Gastrocnemius medialis (tissue), 4 donors: ENCODE results near the gene WDR37. TPM values are rescaled to one million over a fixed set of nuclear protein-coding genes. Genes with fewer than 3 reads are reported as not detected.

Source experiments
- ATAC-seq, 2 donors: fragments of 150-250 bp; one replicate each; pipeline ENCODE4 v1.9.1; 2016
- DNase-seq, 2 donors: peaks; one replicate each; pipeline ENCODE4 v3.0.0-alpha.2; 2019
- H3K27ac ChIP-seq, 4 donors: fragments of 200-600 bp; sonication (generic); 1 replicate in 1 of 4; 2 replicates in 3 of 4; pipeline ENCODE4 v1.5.1; 2016 to 2018; ENCODE audit warnings: mild to moderate bottlenecking in 2 of 4, moderate library complexity in 1 of 4
- H3K27me3 ChIP-seq, 3 donors: fragments of 200-600 bp; sonication (generic) in 2 of 3; 1 replicate in 1 of 3; 2 replicates in 2 of 3; pipeline versions ENCODE4 v1.5.1 to v1.6.0; 2016 to 2019; ENCODE audit warnings: mild to moderate bottlenecking in 1 of 3, moderate library complexity in 1 of 3
- H3K36me3 ChIP-seq, 2 donors: fragments of 200-600 bp; sonication (generic) in 1 of 2; one replicate each; pipeline ENCODE4 v1.5.1; 2017 to 2018
- H3K4me1 ChIP-seq, 2 donors: fragments of 200-600 bp; sonication (generic) in 1 of 2; one replicate each; pipeline ENCODE4 v1.5.1; 2016 to 2017; ENCODE audit warnings: mild to moderate bottlenecking in 2 of 2
- H3K4me3 ChIP-seq, 4 donors: fragments of 200-600 bp; sonication (generic) in 3 of 4; 1 replicate in 1 of 4; 2 replicates in 3 of 4; pipeline ENCODE4 v1.5.1; 2016 to 2019; ENCODE audit warnings: mild to moderate bottlenecking in 2 of 4
- H3K9me3 ChIP-seq, 3 donors: fragments of 200-600 bp; sonication (generic) in 2 of 3; 1 replicate in 1 of 3; 2 replicates in 2 of 3; pipeline ENCODE4 v1.5.1; 2016 to 2019
- POLR2A ChIP-seq, 2 donors: fragments of 450-650 bp; IDR thresholded peaks; one replicate each; pipeline ENCODE4 v1.6.1; 2017; ENCODE audit warnings: antibody characterized with exemption in 2 of 2, mild to moderate bottlenecking in 2 of 2, moderate library complexity in 2 of 2
- in situ Hi-C, 4 donors: fragments of 200-750 bp; cut with MboI; loops; one replicate each; pipeline versions ENCODE4 v1.15.0 to v1.8.0; 2017; ENCODE audit warnings: low sequenced_read_pairs in 4 of 4
- intact Hi-C: fragments of 100-400 bp; cut with DNase I; formaldehyde crosslinking; loops from one replicate; pipeline ENCODE4 v1.15.1; 2023; ENCODE audit warnings: low total_unique reads
- total RNA-seq, 4 donors: library from RNA; depleted of rRNA; stranded (reverse); fragments of >200 nt; gene quantifications; one replicate each; pipeline versions ENCODE4 v1.1.0 to v1.2.3, GENCODE V29; 2016
- TF ChIP-seq, protein P1 (sequence below), 5 experiments: fragments of 450-650 bp in 3 of 5; fragments of 200-600 bp in 2 of 5; sonication (generic) in 2 of 5; IDR thresholded peaks in 4 of 5; conservative IDR thresholded peaks in 1 of 5; 1 replicate in 4 of 5; 2 replicates in 1 of 5; pipeline ENCODE4 v1.5.1; 2016 to 2019; ENCODE audit warnings: antibody characterized with exemption in 5 of 5, mild to moderate bottlenecking in 3 of 5, moderate library complexity in 3 of 5

WDR37 gene
- total RNA-seq, 4 donors from 2014 or later, result 18.4 to 26.2 (median 23.2) TPM

DNA sequence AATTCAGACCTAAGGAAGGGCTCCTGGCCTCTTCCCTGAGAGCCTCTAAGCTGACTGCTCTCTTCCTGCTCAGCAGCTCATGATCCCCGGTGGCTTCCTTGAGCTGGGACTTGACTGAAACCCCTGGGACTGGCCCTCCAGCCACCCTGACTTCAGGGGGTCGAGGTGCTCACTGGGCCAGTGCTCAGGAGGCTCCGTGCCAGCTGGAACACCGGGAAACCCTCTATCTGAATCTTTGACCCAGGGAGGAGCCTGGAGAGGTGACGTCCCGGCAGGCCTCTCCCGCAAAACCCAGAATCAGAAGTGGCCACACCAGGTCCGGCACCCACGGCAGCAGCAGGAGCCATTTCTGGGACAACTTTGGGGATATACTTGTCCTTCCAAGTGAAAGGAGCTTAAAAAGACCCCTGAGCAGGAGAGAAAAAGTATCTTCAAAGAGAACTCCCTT lies 110.7 kb downstream of the WDR37 start:
- H3K9me3 ChIP-seq, result no peaks in the 10 kb centered on the region
- no peaks in the 10 kb centered on the region for H3K4me1 ChIP-seq
- no peak overlapping the region for H3K4me3 ChIP-seq
- ATAC-seq (no peak), DNase-seq (no peak)
- TF ChIP-seq POLR2A (IDR thresholded peaks at IDR 0.05), result no peak
- TF ChIP-seq, protein P1, sequence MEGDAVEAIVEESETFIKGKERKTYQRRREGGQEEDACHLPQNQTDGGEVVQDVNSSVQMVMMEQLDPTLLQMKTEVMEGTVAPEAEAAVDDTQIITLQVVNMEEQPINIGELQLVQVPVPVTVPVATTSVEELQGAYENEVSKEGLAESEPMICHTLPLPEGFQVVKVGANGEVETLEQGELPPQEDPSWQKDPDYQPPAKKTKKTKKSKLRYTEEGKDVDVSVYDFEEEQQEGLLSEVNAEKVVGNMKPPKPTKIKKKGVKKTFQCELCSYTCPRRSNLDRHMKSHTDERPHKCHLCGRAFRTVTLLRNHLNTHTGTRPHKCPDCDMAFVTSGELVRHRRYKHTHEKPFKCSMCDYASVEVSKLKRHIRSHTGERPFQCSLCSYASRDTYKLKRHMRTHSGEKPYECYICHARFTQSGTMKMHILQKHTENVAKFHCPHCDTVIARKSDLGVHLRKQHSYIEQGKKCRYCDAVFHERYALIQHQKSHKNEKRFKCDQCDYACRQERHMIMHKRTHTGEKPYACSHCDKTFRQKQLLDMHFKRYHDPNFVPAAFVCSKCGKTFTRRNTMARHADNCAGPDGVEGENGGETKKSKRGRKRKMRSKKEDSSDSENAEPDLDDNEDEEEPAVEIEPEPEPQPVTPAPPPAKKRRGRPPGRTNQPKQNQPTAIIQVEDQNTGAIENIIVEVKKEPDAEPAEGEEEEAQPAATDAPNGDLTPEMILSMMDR (IDR thresholded peaks at IDR 0.05 in 4 of 5, conservative IDR thresholded peaks at IDR 0.05 in 1 of 5), result no peak
- intact Hi-C loops (no loop called here), in situ Hi-C loops (no loop called here)
- no peak overlapping the region for H3K27ac ChIP-seq
- H3K27me3 ChIP-seq, result peaks cover 0 to 6% (median 5%) of the 10 kb centered on the region in 3 donors
- no peaks in the 10 kb centered on the region for H3K36me3 ChIP-seq

DNA sequence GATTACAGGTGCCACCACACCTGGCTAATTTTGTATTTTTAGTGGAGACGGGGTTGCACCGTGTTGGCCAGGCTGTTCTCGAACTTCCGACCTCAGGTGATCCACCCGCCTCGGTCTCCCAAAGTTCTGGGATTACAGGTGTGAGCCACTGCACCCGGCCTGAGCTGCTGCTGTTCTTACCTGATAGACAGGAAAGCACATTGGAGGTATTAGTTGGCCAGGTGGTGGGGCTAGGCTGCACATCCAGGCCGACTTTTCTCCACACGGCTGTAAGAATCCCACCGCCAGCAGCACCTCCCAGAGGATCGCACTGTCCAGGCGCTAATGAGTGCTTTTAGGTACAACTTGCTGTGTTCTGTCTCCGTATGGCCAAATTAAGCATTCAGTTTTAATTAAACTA lies 112.6 kb downstream of the WDR37 start:
- ATAC-seq, result no peak
- no peak overlapping the region for H3K27ac ChIP-seq
- H3K9me3 ChIP-seq, result no peaks in the 10 kb centered on the region
- H3K27me3 ChIP-seq, result peaks cover 0 to 6% (median 5%) of the 10 kb centered on the region in 3 donors
- H3K4me3 ChIP-seq, result no peak overlapping the region
- in situ Hi-C loops, result no loop called here
- DNase-seq, result no peak
- H3K36me3 ChIP-seq, result no peaks in the 10 kb centered on the region
- H3K4me1 ChIP-seq, result no peaks in the 10 kb centered on the region
- TF ChIP-seq, protein P1 (IDR thresholded peaks at IDR 0.05 in 4 of 5, conservative IDR thresholded peaks at IDR 0.05 in 1 of 5), result no peak
- intact Hi-C loops, result no loop called here

DNA sequence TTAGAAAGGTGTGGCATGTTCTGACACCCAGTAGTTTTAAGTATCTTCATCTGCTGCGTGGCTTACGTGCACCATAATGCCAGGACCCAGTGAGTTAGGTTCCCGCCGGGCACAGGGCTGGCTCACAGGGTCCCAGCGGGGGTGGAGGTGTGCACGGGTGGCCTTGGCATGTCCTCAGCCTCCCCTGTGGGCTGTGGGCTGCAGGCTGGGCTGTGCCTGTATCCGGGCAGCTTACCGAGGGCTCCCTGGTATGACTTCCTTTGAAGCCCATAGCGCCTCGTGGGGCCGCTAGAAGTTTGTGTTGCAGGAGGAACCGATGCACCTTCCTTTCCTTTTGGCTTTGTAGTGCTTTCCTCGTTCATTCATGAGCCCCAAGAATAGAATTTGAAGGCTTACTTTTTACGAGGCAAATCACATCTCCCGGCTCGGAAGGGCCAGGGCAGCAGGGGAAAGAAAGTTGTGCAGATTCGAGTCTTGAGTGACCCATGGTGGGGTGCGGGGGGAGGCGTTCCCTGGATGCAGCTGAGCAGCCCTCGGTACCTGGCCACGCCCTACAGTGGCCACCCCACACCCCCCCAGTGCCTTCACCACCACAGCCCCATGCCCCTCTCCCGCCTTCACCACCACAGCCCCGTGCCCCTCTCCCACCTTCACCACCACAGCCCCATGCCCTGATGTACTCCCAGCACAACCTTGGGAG lies 113.2 kb downstream of the WDR37 start:
- H3K4me1 ChIP-seq, result no peaks in the 10 kb centered on the region
- no peak overlapping the region for H3K27ac ChIP-seq
- no peak for TF ChIP-seq POLR2A (IDR thresholded peaks at IDR 0.05)
- TF ChIP-seq, protein P1 (IDR thresholded peaks at IDR 0.05 in 4 of 5, conservative IDR thresholded peaks at IDR 0.05 in 1 of 5), result no peak
- intact Hi-C loops (no loop called here), in situ Hi-C loops (no loop called here)
- no peak for ATAC-seq
- H3K9me3 ChIP-seq, result no peaks in the 10 kb centered on the region
- no peak for DNase-seq
- H3K27me3 ChIP-seq, result peaks cover 0 to 8% (median 5%) of the 10 kb centered on the region in 3 donors
- no peak overlapping the region for H3K4me3 ChIP-seq
- H3K36me3 ChIP-seq, result no peaks in the 10 kb centered on the region

GRCh38 chr10:1169981-1170866 lies 114.0 kb downstream of the WDR37 start:
- Histone ChIP-seq H3K9me3 (no peaks in the 10 kb centered on the region), H3K27ac (no peak overlapping the region), H3K36me3 (no peaks in the 10 kb centered on the region), H3K4me3 (no peak overlapping the region), H3K27me3 (peaks cover 0 to 10% (median 5%) of the 10 kb centered on the region in 3 donors), H3K4me1 (no peaks in the 10 kb centered on the region)
- intact Hi-C loops, result no loop called here
- DNase-seq (no peak), ATAC-seq (no peak)
- no peak for TF ChIP-seq POLR2A (IDR thresholded peaks at IDR 0.05)
- TF ChIP-seq, protein P1 (IDR thresholded peaks at IDR 0.05 in 4 of 5, conservative IDR thresholded peaks at IDR 0.05 in 1 of 5), result no peak
- in situ Hi-C loops, result no loop called here
